Activated CD4-positive, alpha-beta T cell treated with anti-CD3 and anti-CD28 coated beads, Interleukin-2, amount 50 U/mL, for 16 hours (primary cell): ENCODE measurements around the gene CACNB1.
"Not testable (repeated sequence)": the region's sequence is repeated elsewhere in the genome, so short reads cannot be mapped to it uniquely, and the experiment has no call there.

ENCODE experiments used
- DNase-seq: peaks from one replicate; pipeline ENCODE4 v3.0.0-alpha.2; 2020

Gene CACNB1

GRCh38 chr17:39173526-39174274 is 23.8 kb downstream of the CACNB1 start:
- DNase-seq: no peak

GRCh38 chr17:39173080-39173479 is 24.4 kb downstream of the CACNB1 start:
- DNase-seq: no peak

- no peak for DNase-seq
These were observed 25.5 kb downstream of the CACNB1 start for GRCh38 chr17:39171933-39172332.

- no peak for DNase-seq
These were observed 26.9 kb downstream of the CACNB1 start for GRCh38 chr17:39170558-39170957.

- no peak for DNase-seq
These were observed 27.4 kb downstream of the CACNB1 start for GRCh38 chr17:39170109-39170508.

- no peak for DNase-seq
These were observed 28.0 kb downstream of the CACNB1 start for GRCh38 chr17:39169518-39169917.

GRCh38 chr17:39169101-39169500 is 28.4 kb downstream of the CACNB1 start:
- no peak for DNase-seq

GRCh38 chr17:39168503-39168902 is 29.0 kb downstream of the CACNB1 start:
- DNase-seq: not testable (repeated sequence)

- no peak for DNase-seq
These were observed 30.0 kb downstream of the CACNB1 start for GRCh38 chr17:39167476-39167875.

GRCh38 chr17:39166437-39167335 is 30.8 kb downstream of the CACNB1 start:
- DNase-seq: no peak

- DNase-seq: no peak
These were observed 31.6 kb downstream of the CACNB1 start, which contains the start of gene ARL5C for GRCh38 chr17:39165841-39166349. ARL5C (minus strand) TSS chr17:39166161; CDS start chr17:39165760, 401 bp downstream.

GRCh38 chr17:39165178-39165840 is 32.2 kb downstream of the CACNB1 start:
- no peak for DNase-seq

GRCh38 chr17:39164675-39165143 is 32.8 kb downstream of the CACNB1 start:
- DNase-seq: peak; percentile 76

- DNase-seq: no peak
These were observed 35.5 kb downstream of the CACNB1 start for GRCh38 chr17:39161962-39162361.

GRCh38 chr17:39158623-39159022 is 38.8 kb downstream of the CACNB1 start:
- no peak for DNase-seq

- DNase-seq: no peak
These were observed 41.0 kb downstream of the CACNB1 start for GRCh38 chr17:39156491-39156890.

- DNase-seq: no peak
These were observed 41.8 kb downstream of the CACNB1 start for GRCh38 chr17:39155654-39156053.

GRCh38 chr17:39153599-39154051 is 43.8 kb downstream of the CACNB1 start:
- peak; percentile 91 for DNase-seq

GRCh38 chr17:39151943-39152818 is 45.3 kb downstream of the CACNB1 start:
- DNase-seq: no peak

GRCh38 chr17:39151150-39151942 is 46.1 kb downstream of the CACNB1 start, which contains the start of gene PLXDC1:
PLXDC1 (minus strand) TSS chr17:39151637; CDS start chr17:39151437, 200 bp downstream.
- no peak for DNase-seq

- DNase-seq: no peak
These were observed 46.7 kb downstream of the CACNB1 start for GRCh38 chr17:39150795-39151149.
